GOT3 (cell line): ENCODE measurements around the gene BTBD6.
"Not testable (repeated sequence)": the region's sequence is repeated elsewhere in the genome, so short reads cannot be mapped to it uniquely, and the experiment has no call there.

Experiments
- DNase-seq: peaks from one replicate; lab custom pipeline; 2025; ENCODE audit warnings: mixed read lengths; lab: John Stamatoyannopoulos, UW

BTBD6 gene

GRCh38 chr14:105294142-105294597, 45.8 kb downstream of the BTBD6 start:
- no peak for DNase-seq

- not testable (repeated sequence) for DNase-seq
Observed at GRCh38 chr14:105297311-105297710, 49.0 kb downstream of the BTBD6 start.

GRCh38 chr14:105299654-105300541, 51.6 kb downstream of the BTBD6 start:
- DNase-seq = no peak
